ENCODE measurements around the gene IL17RA.

The IL17RA gene

DNA sequence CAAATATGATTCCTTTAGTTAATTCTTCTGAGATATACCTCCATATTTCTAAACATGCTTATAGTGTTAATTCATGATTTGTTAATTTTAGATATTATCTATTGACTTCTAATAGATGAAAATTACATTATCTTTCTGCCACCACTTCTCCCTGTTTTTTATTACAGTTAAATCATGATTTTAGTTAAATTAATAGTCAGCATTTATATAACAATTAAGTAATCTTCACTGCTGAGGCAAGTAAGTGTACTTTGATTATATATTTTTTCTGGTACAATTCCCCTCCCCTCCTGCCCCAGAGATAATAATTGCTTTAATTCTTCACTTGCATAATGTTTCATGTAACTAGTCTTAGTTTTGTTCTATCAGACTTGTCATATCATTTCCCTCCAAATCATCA, 5.8 kb downstream of the IL17RA start:
- DNase-seq (ENCODE audit: low spot score in 2 of 2) = no peak
- Mint-ChIP-seq H3K9me3 (no peaks in the 10 kb centered on the region), H3K4me3 (no peak overlapping the region), H3K27me3 (no peaks in the 10 kb centered on the region), H3K27ac (no peak overlapping the region), H3K36me3 (no peaks in the 10 kb centered on the region), H3K4me1 (peaks cover 30% of the 10 kb centered on the region)
- ATAC-seq (ENCODE audit: low read depth) = no peak

DNA sequence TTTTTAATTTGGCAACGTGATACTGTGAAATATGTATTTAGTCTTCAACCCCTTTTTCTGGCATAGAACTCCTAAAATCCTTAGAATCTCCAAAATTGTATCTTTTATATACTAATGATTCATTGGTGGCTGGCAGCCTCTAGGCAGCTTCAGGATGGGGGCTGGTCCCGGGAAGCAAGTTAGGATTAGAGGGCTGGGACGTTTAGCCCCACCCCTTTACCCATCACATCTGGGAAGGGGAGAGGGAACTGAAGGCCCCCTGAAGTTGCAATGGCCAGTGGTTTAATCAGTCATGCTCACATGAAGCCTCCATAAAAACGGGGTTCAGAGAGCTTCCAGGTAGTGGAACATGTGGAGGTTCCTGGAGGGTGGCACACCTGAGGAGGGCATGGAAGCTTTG, 7.1 kb downstream of the IL17RA start:
- DNase-seq (ENCODE audit: low spot score in 2 of 2) = no peak
- no peak overlapping the region for H3K27ac Mint-ChIP-seq
- peaks cover 20% of the 10 kb centered on the region for H3K4me1 Mint-ChIP-seq
- no peak for ATAC-seq (ENCODE audit: low read depth)
- H3K9me3 Mint-ChIP-seq = no peaks in the 10 kb centered on the region
- H3K4me3 Mint-ChIP-seq = no peak overlapping the region
- no peaks in the 10 kb centered on the region for H3K36me3 Mint-ChIP-seq
- H3K27me3 Mint-ChIP-seq = no peaks in the 10 kb centered on the region

DNA sequence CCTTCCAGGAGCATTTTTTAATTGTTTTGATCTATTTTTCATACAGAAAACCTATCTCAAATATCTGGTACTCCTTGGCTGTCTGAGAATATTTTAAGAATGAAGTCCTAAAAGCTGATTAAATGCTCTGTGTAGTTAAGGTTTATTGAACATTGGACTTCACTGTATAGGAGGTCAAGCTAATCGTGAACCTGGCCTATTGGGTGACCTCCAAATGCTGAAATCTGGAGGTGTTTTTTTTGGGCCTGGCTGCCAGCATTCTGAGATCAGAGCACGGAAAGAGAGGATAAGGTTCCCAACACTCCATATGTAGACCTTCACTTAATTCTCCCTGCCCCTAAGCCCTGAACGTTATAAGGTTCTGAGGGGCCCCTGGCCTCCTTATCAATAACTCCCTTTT, 8.3 kb downstream of the IL17RA start:
- ATAC-seq (ENCODE audit: low read depth) = no peak
- Mint-ChIP-seq H3K27me3 (no peaks in the 10 kb centered on the region), H3K27ac (no peak overlapping the region), H3K9me3 (no peaks in the 10 kb centered on the region), H3K4me1 (peaks cover 15% of the 10 kb centered on the region), H3K36me3 (peaks cover 3% of the 10 kb centered on the region), H3K4me3 (no peak overlapping the region)
- DNase-seq (ENCODE audit: low spot score in 2 of 2) = no peak

DNA sequence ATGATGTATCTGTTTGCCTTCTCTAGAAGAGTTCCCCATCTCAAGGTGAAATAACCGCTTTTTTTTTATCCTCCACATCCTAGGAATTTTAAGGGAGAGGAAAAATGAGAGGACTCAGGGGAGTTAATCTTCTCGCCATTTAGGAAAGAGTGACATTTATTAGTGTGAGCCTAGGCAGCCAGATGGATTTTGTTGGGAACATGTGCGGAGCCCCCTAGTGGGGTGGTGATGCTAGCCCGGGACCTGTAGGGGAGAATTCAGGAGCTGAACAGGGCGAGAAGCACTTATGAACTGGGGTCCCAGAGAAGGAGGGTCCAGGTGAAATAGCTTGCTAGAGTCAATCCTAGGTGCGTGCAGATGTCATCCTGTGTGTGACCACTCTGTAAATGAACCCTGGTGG, 10.7 kb downstream of the IL17RA start:
- Mint-ChIP-seq H3K27me3 (no peaks in the 10 kb centered on the region), H3K27ac (no peak overlapping the region), H3K36me3 (peaks cover 14% of the 10 kb centered on the region), H3K4me1 (peaks cover 19% of the 10 kb centered on the region), H3K4me3 (no peak overlapping the region), H3K9me3 (no peaks in the 10 kb centered on the region)
- ATAC-seq (ENCODE audit: low read depth) (no peak), DNase-seq (ENCODE audit: low spot score in 2 of 2) (no peak)

DNA sequence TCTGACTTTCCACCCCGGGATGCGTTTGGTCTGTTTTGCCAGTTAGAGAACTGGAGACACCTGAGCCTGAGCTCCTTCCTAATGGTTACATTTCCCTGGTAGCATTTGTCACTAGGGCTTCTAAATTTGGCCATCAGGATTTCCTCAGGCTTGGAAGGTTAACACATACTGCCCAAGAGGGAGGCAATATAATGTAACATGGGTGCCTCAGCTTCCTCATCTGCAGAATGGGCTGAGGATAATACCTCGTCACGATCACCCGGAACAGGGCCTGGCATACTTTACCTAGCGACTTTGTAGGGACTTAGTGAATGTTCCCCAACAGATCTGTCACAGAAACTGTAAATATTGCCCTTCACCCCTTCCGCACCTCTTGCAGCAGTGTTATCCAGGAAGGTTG, 11.3 kb downstream of the IL17RA start:
- Mint-ChIP-seq H3K4me1 (peaks cover 16% of the 10 kb centered on the region), H3K27ac (no peak overlapping the region), H3K4me3 (no peak overlapping the region), H3K27me3 (no peaks in the 10 kb centered on the region), H3K36me3 (peaks cover 17% of the 10 kb centered on the region), H3K9me3 (no peaks in the 10 kb centered on the region)
- no peak for ATAC-seq (ENCODE audit: low read depth)
- DNase-seq (ENCODE audit: low spot score in 2 of 2) = no peak

DNA sequence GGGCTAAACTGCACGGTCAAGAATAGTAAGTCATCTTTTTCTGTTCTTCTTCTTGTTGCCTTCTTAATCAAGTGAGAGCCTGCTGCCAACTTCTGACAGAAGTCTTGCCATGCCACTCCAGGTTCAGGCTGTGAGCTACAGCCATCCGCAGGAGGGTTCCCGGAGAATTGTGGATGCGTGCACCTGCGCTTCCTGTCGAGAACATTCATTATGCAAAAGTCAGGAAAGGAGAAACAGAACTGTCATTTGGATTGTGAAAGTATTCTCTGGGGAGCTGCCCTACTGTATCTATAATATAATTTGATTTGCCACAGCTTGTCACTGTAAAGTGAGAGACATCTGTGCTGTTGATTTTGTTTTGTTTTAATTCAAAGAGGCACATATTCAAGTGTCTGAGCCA, 12.3 kb downstream of the IL17RA start:
- H3K36me3 Mint-ChIP-seq = peaks cover 25% of the 10 kb centered on the region
- H3K27ac Mint-ChIP-seq = no peak overlapping the region
- H3K27me3 Mint-ChIP-seq = no peaks in the 10 kb centered on the region
- H3K4me1 Mint-ChIP-seq = peaks cover 16% of the 10 kb centered on the region
- no peaks in the 10 kb centered on the region for H3K9me3 Mint-ChIP-seq
- DNase-seq (ENCODE audit: low spot score in 2 of 2) (no peak), ATAC-seq (ENCODE audit: low read depth) (no peak)
- H3K4me3 Mint-ChIP-seq = no peak overlapping the region

DNA sequence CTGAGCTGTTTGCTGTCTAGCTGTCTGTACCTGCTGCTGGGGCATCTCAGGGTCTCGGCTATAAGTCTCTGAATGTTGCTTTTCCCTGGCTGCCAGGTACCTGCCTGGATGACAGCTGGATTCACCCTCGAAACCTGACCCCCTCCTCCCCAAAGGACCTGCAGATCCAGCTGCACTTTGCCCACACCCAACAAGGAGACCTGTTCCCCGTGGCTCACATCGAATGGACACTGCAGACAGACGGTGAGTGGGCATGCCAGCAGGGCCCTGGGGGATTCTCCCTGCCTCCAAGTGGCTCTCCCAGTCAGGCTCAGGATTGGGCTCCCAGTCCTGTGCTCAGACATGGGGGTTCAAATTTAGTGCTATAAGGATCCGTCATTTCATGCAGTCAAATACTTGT, 12.9 kb downstream of the IL17RA start:
- H3K4me1 Mint-ChIP-seq = peaks cover 16% of the 10 kb centered on the region
- no peaks in the 10 kb centered on the region for H3K27me3 Mint-ChIP-seq
- ATAC-seq (ENCODE audit: low read depth) (no peak), DNase-seq (ENCODE audit: low spot score in 2 of 2) (no peak)
- H3K27ac Mint-ChIP-seq = peak overlapping the region; percentile 35
- peaks cover 30% of the 10 kb centered on the region for H3K36me3 Mint-ChIP-seq
- H3K9me3 Mint-ChIP-seq = no peaks in the 10 kb centered on the region
- no peak overlapping the region for H3K4me3 Mint-ChIP-seq

DNA sequence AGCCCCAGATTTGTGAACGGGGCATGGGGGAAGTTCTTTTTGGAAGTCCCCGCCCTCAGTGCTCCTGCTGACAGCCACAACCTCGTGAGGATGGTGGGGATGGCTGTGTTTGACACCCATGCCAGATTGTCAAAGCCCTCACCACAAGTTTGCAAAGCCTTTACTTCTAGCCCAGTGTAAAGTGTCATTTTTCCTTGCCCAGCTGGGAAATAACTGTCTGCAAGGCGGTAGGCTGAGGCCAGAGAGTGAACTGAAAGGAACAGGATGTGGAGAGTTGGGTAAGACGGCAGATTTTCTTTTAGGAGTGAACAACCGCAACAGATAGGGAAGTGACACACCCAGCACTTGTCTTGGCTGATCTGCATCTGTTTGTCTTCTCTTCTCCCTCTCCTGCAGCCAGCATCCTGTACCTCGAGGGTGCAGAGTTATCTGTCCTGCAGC, 13.6 kb downstream of the IL17RA start:
- DNase-seq (ENCODE audit: low spot score in 2 of 2) = no peak
- H3K27ac Mint-ChIP-seq = peak overlapping the region; percentile 35
- H3K4me3 Mint-ChIP-seq = no peak overlapping the region
- H3K36me3 Mint-ChIP-seq = peaks cover 33% of the 10 kb centered on the region
- ATAC-seq (ENCODE audit: low read depth) = peak; percentile 64
- H3K4me1 Mint-ChIP-seq = peaks cover 17% of the 10 kb centered on the region
- no peaks in the 10 kb centered on the region for H3K27me3 Mint-ChIP-seq
- no peaks in the 10 kb centered on the region for H3K9me3 Mint-ChIP-seq

DNA sequence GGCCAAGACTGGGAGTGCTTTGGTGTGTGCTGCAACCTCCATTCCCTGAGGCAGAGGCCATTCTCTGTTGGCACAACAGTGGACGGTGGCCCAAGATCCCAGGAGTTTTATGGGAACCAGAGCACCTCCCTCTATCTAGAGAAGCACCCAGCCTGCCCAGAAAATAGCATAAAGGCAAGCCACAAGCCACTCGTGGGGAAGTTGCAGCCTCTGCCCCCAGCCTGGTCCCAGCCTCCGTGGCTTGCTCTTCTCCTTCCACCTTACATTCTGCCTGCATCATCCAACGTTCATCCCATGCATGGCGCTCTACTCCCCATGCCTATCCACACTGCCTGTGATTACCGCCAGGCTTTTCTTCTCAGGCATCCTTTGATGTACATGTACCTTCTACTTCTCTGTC, 15.8 kb downstream of the IL17RA start:
- no peaks in the 10 kb centered on the region for H3K9me3 Mint-ChIP-seq
- ATAC-seq (ENCODE audit: low read depth) (no peak), DNase-seq (ENCODE audit: low spot score in 2 of 2) (no peak)
- H3K36me3 Mint-ChIP-seq = peaks cover 37% of the 10 kb centered on the region
- H3K4me3 Mint-ChIP-seq = no peak overlapping the region
- no peak overlapping the region for H3K27ac Mint-ChIP-seq
- peaks cover 15% of the 10 kb centered on the region for H3K4me1 Mint-ChIP-seq
- H3K27me3 Mint-ChIP-seq = no peaks in the 10 kb centered on the region

DNA sequence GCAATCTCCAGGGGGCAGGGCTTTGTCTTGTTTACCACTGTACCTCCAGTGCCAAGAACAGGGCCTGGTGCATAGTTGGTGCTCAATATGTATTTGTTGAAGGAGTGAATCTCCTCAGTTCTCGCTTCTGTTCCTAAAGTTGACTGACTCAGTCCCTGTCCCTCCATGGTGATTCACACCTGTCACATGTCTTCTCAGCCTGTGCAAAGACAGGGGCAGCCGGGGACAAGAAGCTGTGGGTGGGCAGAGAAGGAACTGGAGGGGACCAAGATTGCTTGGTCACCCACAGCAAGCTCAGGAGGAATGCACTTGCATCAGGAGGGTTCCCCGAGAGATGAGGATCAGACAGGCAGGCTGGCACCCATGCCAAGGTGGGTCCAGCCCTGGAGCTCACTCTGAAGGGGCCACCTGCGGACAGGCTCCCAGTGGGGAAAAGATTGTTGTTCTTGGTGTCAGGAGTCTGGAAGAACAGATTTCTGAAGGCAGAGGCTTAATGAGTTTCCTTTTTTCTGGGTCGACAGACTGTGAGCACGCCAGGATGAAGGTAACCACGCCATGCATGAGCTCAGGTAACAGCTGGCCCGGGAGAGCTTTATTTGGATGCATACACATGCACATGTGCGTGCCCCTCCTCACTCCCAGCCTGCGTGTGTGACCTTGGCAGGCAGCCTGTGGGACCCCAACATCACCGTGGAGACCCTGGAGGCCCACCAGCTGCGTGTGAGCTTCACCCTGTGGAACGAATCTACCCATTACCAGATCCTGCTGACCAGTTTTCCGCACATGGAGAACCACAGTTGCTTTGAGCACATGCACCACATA, 16.9 kb downstream of the IL17RA start:
- Mint-ChIP-seq H3K4me3 (no peak overlapping the region), H3K36me3 (peaks cover 37% of the 10 kb centered on the region), H3K4me1 (peaks cover 15% of the 10 kb centered on the region), H3K27me3 (no peaks in the 10 kb centered on the region), H3K9me3 (no peaks in the 10 kb centered on the region), H3K27ac (no peak overlapping the region)
- ATAC-seq (ENCODE audit: low read depth) = no peak
- DNase-seq (ENCODE audit: low spot score in 2 of 2) = no peak

DNA sequence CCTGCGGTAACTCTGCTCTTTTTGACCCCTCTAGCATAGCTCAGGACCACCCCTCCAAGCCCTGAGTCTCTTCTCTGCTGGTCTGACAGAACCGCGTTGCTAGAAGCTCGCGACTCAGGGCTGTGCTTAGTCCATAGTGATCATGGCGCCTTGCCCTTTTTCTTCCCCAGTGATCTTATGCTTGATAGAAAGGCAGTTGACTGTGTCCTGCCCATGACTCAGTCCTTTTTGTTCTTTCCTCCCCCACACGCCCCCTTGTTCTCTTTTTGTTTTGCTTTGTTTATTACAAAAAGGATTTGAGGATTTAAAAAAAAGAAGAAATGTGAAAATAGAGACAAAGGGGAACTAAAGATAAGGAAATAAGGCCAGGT, 17.5 kb downstream of the IL17RA start:
- no peak for DNase-seq (ENCODE audit: low spot score in 2 of 2)
- Mint-ChIP-seq H3K9me3 (no peaks in the 10 kb centered on the region), H3K4me3 (no peak overlapping the region), H3K4me1 (peaks cover 15% of the 10 kb centered on the region), H3K36me3 (peaks cover 40% of the 10 kb centered on the region), H3K27ac (no peak overlapping the region), H3K27me3 (no peaks in the 10 kb centered on the region)
- no peak for ATAC-seq (ENCODE audit: low read depth)

DNA sequence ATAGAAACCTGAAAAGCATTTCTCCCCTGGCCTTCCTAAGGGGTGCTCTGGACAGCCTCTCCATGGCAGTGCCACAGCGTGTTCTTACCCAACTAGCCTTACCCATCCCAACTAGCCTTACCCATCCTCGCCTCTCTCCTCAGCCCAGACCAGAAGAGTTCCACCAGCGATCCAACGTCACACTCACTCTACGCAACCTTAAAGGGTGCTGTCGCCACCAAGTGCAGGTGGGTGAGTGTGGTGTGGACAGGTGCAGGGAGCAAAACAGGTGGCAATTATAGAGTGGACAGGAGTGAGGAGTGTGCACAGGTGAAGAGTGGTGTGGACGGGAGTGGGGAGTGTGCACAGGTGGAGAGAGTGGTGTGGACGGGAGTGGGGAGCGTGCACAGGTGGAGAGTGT, 18.6 kb downstream of the IL17RA start:
- no peak for ATAC-seq (ENCODE audit: low read depth)
- H3K4me1 Mint-ChIP-seq = peaks cover 8% of the 10 kb centered on the region
- H3K36me3 Mint-ChIP-seq = peaks cover 38% of the 10 kb centered on the region
- no peak for DNase-seq (ENCODE audit: low spot score in 2 of 2)
- no peak overlapping the region for H3K27ac Mint-ChIP-seq
- H3K9me3 Mint-ChIP-seq = no peaks in the 10 kb centered on the region
- no peaks in the 10 kb centered on the region for H3K27me3 Mint-ChIP-seq
- H3K4me3 Mint-ChIP-seq = no peak overlapping the region

DNA sequence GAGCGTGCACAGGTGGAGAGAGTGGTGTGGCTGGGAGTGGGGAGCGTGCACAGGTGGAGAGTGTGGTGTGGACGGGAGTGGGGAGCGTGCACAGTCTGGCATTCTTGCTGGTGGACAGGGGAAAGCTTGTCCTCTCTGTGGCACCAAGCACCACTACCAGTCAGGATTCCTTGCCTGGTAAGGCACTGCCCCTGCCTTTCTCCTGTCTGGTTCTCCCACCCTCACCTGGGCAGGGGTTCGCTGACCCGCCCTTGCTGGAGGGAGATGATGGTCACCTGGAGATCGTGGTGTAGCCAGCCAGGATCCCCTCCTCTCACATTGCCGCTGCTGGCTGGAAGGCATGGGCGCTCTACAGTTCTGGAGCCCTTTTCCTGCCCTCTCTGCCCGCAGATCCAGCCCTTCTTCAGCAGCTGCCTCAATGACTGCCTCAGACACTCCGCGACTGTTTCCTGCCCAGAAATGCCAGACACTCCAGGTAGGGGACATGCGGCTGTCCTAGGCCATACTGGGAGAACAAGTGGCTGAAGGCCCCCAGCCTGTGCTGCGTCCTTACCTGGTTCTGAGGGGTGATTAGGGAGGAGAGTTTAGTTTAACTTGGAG, 19.6 kb downstream of the IL17RA start:
- H3K36me3 Mint-ChIP-seq = peaks cover 33% of the 10 kb centered on the region

DNA sequence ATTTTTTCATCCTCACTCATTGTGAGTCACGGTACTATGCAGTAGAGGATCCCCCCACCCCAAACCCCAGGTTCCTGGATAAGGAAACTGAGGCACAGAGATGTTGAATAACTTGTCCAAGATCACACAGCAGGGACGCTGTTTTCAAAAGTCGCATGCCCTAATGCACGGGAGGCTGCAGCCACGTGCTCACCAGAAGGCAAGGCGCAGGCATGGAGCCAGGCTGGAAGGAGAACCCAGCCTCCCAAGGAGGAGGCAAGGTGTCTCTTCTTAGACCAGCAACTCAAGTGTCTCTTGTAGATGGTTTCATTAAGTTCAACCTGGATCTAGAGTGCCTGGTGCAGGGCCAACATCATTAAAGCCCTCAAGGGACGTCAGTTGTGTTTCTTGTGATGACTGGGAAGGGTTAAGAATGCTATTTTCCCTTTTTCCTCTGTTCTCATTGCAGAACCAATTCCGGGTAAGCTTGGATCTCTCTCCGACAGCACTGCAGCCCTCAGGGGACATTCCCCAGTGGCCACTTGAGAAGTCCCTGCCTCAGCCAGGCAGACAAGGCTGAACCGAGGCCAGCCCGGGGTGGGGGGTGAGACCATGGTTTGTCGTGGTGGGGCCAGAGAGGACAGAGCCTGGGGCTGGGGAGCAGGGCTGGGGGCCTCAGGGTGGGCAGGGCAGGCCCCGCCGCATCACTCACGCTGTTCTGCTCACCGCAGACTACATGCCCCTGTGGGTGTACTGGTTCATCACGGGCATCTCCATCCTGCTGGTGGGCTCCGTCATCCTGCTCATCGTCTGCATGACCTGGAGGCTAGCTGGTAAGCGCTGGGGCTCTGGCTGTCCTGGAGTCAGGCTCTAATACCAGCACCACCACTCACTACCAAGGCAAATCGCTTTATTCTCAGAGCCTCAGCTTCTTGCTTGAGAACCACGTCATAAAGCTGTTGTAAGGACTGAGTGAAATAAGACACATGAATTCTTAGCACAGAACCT, 20.6 kb downstream of the IL17RA start:
- H3K27me3 Mint-ChIP-seq = no peaks in the 10 kb centered on the region
- DNase-seq (ENCODE audit: low spot score in 2 of 2) (no peak), ATAC-seq (ENCODE audit: low read depth) (no peak)
- H3K27ac Mint-ChIP-seq = no peak overlapping the region
- no peak overlapping the region for H3K4me3 Mint-ChIP-seq
- H3K9me3 Mint-ChIP-seq = no peaks in the 10 kb centered on the region
- peaks cover 31% of the 10 kb centered on the region for H3K36me3 Mint-ChIP-seq
- peaks cover 2% of the 10 kb centered on the region for H3K4me1 Mint-ChIP-seq

More for the DNA sequence above, 19.6 kb downstream of the IL17RA start:
- Mint-ChIP-seq H3K4me1 (peaks cover 2% of the 10 kb centered on the region), H3K9me3 (no peaks in the 10 kb centered on the region), H3K4me3 (no peak overlapping the region), H3K27me3 (no peaks in the 10 kb centered on the region), H3K27ac (no peak overlapping the region)
- DNase-seq (ENCODE audit: low spot score in 2 of 2) (no peak), ATAC-seq (ENCODE audit: low read depth) (no peak)

Data from memory B cell (primary cell).